SKM-1 (cell line): ENCODE results near the gene ARID3B.
A peak's percentile ranks its signal among the peaks of the same experiment; 100 is the strongest.

Experiments
- DNase-seq: peaks from one replicate; lab custom pipeline; 2025; ENCODE audit not compliant: unreplicated experiment; lab: John Stamatoyannopoulos, UW

The ARID3B gene

GRCh38 chr15:74603026-74603788, 62.2 kb downstream of the ARID3B start:
- no peak for DNase-seq

- no peak for DNase-seq
These were observed 63.0 kb downstream of the ARID3B start for GRCh38 chr15:74603789-74604705.

- DNase-seq = no peak
These were observed 64.2 kb downstream of the ARID3B start for GRCh38 chr15:74604983-74605794.

- DNase-seq = no peak
These were observed 64.8 kb downstream of the ARID3B start for GRCh38 chr15:74605795-74606150.

- no peak for DNase-seq
These were observed 67.8 kb downstream of the ARID3B start for GRCh38 chr15:74608786-74609185.

GRCh38 chr15:74609938-74610301, 68.9 kb downstream of the ARID3B start:
- no peak for DNase-seq

- no peak for DNase-seq
These were observed 69.4 kb downstream of the ARID3B start for GRCh38 chr15:74610302-74610951.

GRCh38 chr15:74611341-74611740, 70.3 kb downstream of the ARID3B start:
- DNase-seq = no peak

- DNase-seq = no peak
These were observed 70.8 kb downstream of the ARID3B start for GRCh38 chr15:74611834-74612233.

- no peak for DNase-seq
These were observed 71.7 kb downstream of the ARID3B start for GRCh38 chr15:74612677-74613076.

- DNase-seq = no peak
These were observed 72.3 kb downstream of the ARID3B start for GRCh38 chr15:74613089-74613952.

GRCh38 chr15:74613953-74614743, 73.1 kb downstream of the ARID3B start:
- no peak for DNase-seq

GRCh38 chr15:74614744-74615507, 73.9 kb downstream of the ARID3B start:
- DNase-seq = peak; percentile 22

GRCh38 chr15:74615508-74616365, 74.7 kb downstream of the ARID3B start, which contains the start of gene CLK3:
CLK3 (plus strand) TSS chr15:74615836; CDS start chr15:74619197, 3,361 bp downstream.
- DNase-seq = peak; percentile 83

GRCh38 chr15:74616366-74616939, 75.4 kb downstream of the ARID3B start:
- DNase-seq = peak; percentile 15

GRCh38 chr15:74616996-74617395, 76.0 kb downstream of the ARID3B start:
- DNase-seq = no peak
